Astrocyte of the spinal cord (primary cell): ENCODE measurements around the gene MUC20.
A peak's percentile ranks its signal among the peaks of the same experiment; 100 is the strongest.
"Not testable (repeated sequence)": the region's sequence is repeated elsewhere in the genome, so short reads cannot be mapped to it uniquely, and the experiment has no call there.

Experiments
- DNase-seq: peaks from one replicate; pipeline ENCODE4 v3.0.0; 2011; ENCODE audit warnings: low read depth, low spot score
- H3K4me3 ChIP-seq: 2 replicates; pipeline ENCODE4 v1.5.1; 2011; ENCODE audit warnings: low read depth, mild to moderate bottlenecking, low read length, moderate library complexity
- in situ Hi-C: cut with HindIII; loops from 2 replicates; pipeline ENCODE4 v1.10.0; 2017; ENCODE audit warnings: low sequenced_read_pairs

MUC20 gene

GRCh38 chr3:195720831-195721506 is at the start of gene MUC20:
TSS of gene MUC20 (plus strand) at chr3:195720978. CDS start at chr3:195721008, 30 bp downstream.
- DNase-seq, H3K4me3 ChIP-seq, in situ Hi-C loops: not testable (repeated sequence)

- H3K4me3 ChIP-seq, DNase-seq, in situ Hi-C loops: not testable (repeated sequence)
Measured at GRCh38 chr3:195671283-195671682, 49.5 kb upstream of the MUC20 start.

- in situ Hi-C loops, H3K4me3 ChIP-seq, DNase-seq: not testable (repeated sequence)
Measured at GRCh38 chr3:195673711-195674110, 47.1 kb upstream of the MUC20 start.

- peak; percentile 33 for DNase-seq
- in situ Hi-C loops, H3K4me3 ChIP-seq: not testable (repeated sequence)
Measured at GRCh38 chr3:195678391-195679015, 42.3 kb upstream of the MUC20 start.

- H3K4me3 ChIP-seq, in situ Hi-C loops, DNase-seq: not testable (repeated sequence)
Measured at GRCh38 chr3:195680690-195681089, 40.1 kb upstream of the MUC20 start.

GRCh38 chr3:195681458-195682103 is 39.2 kb upstream of the MUC20 start:
- H3K4me3 ChIP-seq, DNase-seq, in situ Hi-C loops: not testable (repeated sequence)

GRCh38 chr3:195682104-195682742 is 38.6 kb upstream of the MUC20 start:
- in situ Hi-C loops, DNase-seq: not testable (repeated sequence)

GRCh38 chr3:195683722-195684526 is 36.9 kb upstream of the MUC20 start:
- in situ Hi-C loops, H3K4me3 ChIP-seq, DNase-seq: not testable (repeated sequence)

More at GRCh38 chr3:195682104-195682742, 38.6 kb upstream of the MUC20 start:
- H3K4me3 ChIP-seq, result not testable (repeated sequence)

GRCh38 chr3:195684527-195685257 is 36.1 kb upstream of the MUC20 start:
- H3K4me3 ChIP-seq, in situ Hi-C loops, DNase-seq: not testable (repeated sequence)

- H3K4me3 ChIP-seq, DNase-seq, in situ Hi-C loops: not testable (repeated sequence)
Measured at GRCh38 chr3:195686537-195687208, 34.1 kb upstream of the MUC20 start.

GRCh38 chr3:195687209-195687760 is 33.5 kb upstream of the MUC20 start:
- H3K4me3 ChIP-seq, in situ Hi-C loops, DNase-seq: not testable (repeated sequence)

GRCh38 chr3:195688471-195689183 is 32.2 kb upstream of the MUC20 start:
- peak; percentile 41 for DNase-seq
- H3K4me3 ChIP-seq, in situ Hi-C loops: not testable (repeated sequence)

- in situ Hi-C loops, result not testable (repeated sequence)
Measured at GRCh38 chr3:195689184-195690070, 31.4 kb upstream of the MUC20 start.

More at GRCh38 chr3:195689184-195690070, 31.4 kb upstream of the MUC20 start:
- not testable (repeated sequence) for DNase-seq, H3K4me3 ChIP-seq
